Brain microvascular endothelial cell (primary cell): ENCODE data around the gene EPB41L1.

Source experiments
- DNase-seq: peaks from one replicate; pipeline ENCODE4 v3.0.0-alpha.2; 2020
- H3K27ac ChIP-seq: fragments of 250-450 bp; sonication (Bioruptor Pico); 2 replicates; pipeline ENCODE4 v1.5.1; 2020; ENCODE audit warnings: mild to moderate bottlenecking, moderate library complexity
- H3K27me3 ChIP-seq: fragments of 250-450 bp; sonication (Bioruptor Pico); replicated peaks from 2 replicates; pipeline ENCODE4 v1.5.1; 2020; ENCODE audit warnings: mild to moderate bottlenecking
- H3K36me3 ChIP-seq: fragments of 250-450 bp; sonication (Bioruptor Pico); replicated peaks from 2 replicates; pipeline ENCODE4 v1.5.1; 2020; ENCODE audit warnings: mild to moderate bottlenecking
- H3K4me3 ChIP-seq: 2 replicates; pipeline ENCODE4 v1.5.1; 2011; ENCODE audit warnings: low read depth, mild to moderate bottlenecking, control low read depth, low read length, moderate library complexity
- CTCF ChIP-seq: IDR thresholded peaks from 2 replicates; pipeline ENCODE4 v1.5.1; 2011; ENCODE audit warnings: low read depth, mild to moderate bottlenecking, moderate library complexity, low read length, control low read depth, inconsistent platforms; ENCODE audit errors: missing control alignments
- in situ Hi-C: cut with HindIII; loops from 2 replicates; pipeline ENCODE4 v1.10.0; 2017; ENCODE audit warnings: low sequenced_read_pairs, low pct_ligation_motif_present

Gene EPB41L1

GRCh38 chr20:36266189-36266588 is 111.6 kb downstream of the EPB41L1 start:
- TF ChIP-seq CTCF = no peak
- in situ Hi-C loops = no loop called here
- H3K36me3 ChIP-seq = no peaks in the 10 kb centered on the region
- no peak for DNase-seq
- no peaks in the 10 kb centered on the region for H3K27me3 ChIP-seq
- no peak overlapping the region for H3K4me3 ChIP-seq
- no peak overlapping the region for H3K27ac ChIP-seq

DNA sequence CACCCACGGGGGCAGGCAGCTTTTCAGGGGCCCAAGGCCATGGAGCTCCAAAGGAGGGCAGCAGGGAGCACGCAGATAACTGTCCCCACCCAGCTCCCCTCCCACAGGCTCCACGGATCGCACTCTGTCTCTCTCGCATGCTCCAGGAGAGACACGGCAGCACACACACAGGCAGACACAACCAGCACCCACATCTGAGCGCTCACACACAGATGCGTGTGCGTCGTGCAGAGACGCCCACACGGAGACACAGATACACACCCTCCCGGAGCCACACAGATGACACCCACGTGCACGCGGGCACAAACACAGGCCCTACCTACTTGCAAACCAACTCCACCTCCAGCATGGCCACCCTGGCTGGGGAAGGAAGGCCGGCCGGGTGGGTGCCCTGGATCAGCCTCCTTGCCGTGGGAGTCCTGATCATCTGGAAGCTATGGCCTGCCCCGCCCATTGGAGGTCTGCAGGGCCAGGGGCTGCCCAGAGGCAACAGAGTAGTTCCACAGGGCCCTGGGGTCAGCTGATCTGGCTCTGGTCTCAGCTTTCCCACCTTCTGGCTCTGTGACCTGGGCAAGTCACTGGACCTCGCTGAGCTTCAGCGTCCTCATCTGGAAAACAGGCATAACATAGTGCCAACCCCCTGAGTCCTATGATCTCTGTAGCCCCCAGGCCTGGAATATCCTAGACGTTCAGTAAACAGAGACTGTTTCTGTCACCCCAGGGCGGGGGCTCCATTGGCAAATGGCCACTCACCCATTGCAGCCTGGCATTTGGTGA is 113.3 kb downstream of the EPB41L1 start:
- Histone ChIP-seq H3K4me3 (no peak overlapping the region), H3K27ac (no peak overlapping the region), H3K36me3 (no peaks in the 10 kb centered on the region), H3K27me3 (no peaks in the 10 kb centered on the region)
- in situ Hi-C loops = no loop called here
- TF ChIP-seq CTCF = no peak
- DNase-seq = no peak

DNA sequence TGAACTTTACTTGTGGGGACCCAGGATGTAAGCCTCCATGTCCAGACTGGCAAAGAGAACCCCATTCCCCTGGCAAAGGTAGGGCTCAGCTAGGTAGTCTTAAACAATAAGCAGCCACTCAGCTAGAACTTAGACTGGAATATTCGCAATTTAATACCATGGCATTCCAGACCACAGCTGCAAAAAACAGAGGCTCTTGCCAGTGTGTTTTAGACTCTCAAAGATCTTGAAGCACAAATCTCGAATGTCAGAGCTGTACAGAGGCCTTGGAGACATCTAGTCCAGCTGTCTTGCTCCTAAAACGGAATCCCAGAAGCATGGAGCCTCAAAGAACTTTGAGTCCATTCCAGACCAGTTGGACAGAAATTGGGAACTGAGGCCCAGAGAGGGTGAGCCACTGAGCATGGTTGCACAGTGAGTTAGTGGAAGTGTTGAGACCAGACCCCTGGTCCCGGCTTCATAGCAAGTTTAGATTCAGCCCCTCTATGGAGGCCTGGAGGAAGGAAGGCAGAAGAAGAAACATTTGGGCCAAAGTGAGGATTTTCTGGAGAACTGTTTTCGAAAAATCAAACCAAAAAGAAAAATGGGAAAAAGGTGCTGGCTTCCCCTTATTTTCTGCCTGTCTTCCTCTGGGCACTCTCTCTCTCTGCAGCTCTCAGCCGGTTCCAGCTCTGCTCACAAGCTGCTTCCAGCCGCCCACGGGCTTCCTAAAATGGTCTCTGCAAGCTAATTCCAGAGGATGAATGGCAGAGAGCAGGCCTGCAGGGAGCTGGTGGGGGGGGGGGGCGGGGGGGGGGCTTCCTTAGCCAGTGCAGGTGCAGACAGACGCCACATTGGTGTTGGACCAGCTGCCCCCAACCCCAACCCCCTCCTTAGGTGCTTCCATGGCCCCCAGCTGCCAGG is 114.2 kb downstream of the EPB41L1 start:
- in situ Hi-C loops = no loop called here
- Histone ChIP-seq H3K36me3 (no peaks in the 10 kb centered on the region), H3K4me3 (no peak overlapping the region), H3K27me3 (peaks cover 3% of the 10 kb centered on the region), H3K27ac (no peak overlapping the region)
- no peak for TF ChIP-seq CTCF
- no peak for DNase-seq

- Histone ChIP-seq H3K36me3 (no peaks in the 10 kb centered on the region), H3K27ac (no peak overlapping the region), H3K27me3 (peaks cover 9% of the 10 kb centered on the region), H3K4me3 (no peak overlapping the region)
- in situ Hi-C loops = no loop called here
- no peak for TF ChIP-seq CTCF
- no peak for DNase-seq
Observed at GRCh38 chr20:36269507-36269906, 115.0 kb downstream of the EPB41L1 start.

GRCh38 chr20:36270744-36271638 is 116.5 kb downstream of the EPB41L1 start:
- Histone ChIP-seq H3K4me3 (no peak overlapping the region), H3K27ac (no peak overlapping the region), H3K27me3 (peaks cover 11% of the 10 kb centered on the region), H3K36me3 (no peaks in the 10 kb centered on the region)
- in situ Hi-C loops = no loop called here
- DNase-seq = no peak
- TF ChIP-seq CTCF = no peak
